GM19468 (cell line): ENCODE results near the gene SLC7A14.

ENCODE experiments used
- ATAC-seq: cut with Tn5 transposase; IDR thresholded peaks from one replicate; pipeline ENCODE4 v1.9.1; 2021; ENCODE audit warnings: mild to moderate bottlenecking, moderate library complexity, moderate number of reproducible peaks; ENCODE audit not compliant: unreplicated experiment; ENCODE audit errors: extremely low read depth

The SLC7A14 gene

GRCh38 chr3:170585937-170586310, at the start of gene SLC7A14:
Gene SLC7A14 (minus strand): TSS chr3:170586075. CDS start chr3:170526936, 59,139 bp downstream.
- no peak for ATAC-seq

- no peak for ATAC-seq
These were observed 49.5 kb upstream of the SLC7A14 start for GRCh38 chr3:170635385-170635735.

GRCh38 chr3:170634663-170635384, 48.9 kb upstream of the SLC7A14 start:
- peak; percentile 70 for ATAC-seq

- ATAC-seq = no peak
These were observed 47.7 kb upstream of the SLC7A14 start for GRCh38 chr3:170633573-170633972.

GRCh38 chr3:170632780-170633179, 46.9 kb upstream of the SLC7A14 start:
- peak; percentile 80 for ATAC-seq

GRCh38 chr3:170631755-170632488, 46.0 kb upstream of the SLC7A14 start:
- ATAC-seq = no peak

- no peak for ATAC-seq
These were observed 37.6 kb upstream of the SLC7A14 start for GRCh38 chr3:170623524-170623923.

- no peak for ATAC-seq
These were observed 36.7 kb upstream of the SLC7A14 start for GRCh38 chr3:170622369-170623159.

GRCh38 chr3:170621256-170621655, 35.4 kb upstream of the SLC7A14 start:
- ATAC-seq = no peak

GRCh38 chr3:170614214-170614966, 28.5 kb upstream of the SLC7A14 start:
- ATAC-seq = no peak

GRCh38 chr3:170611751-170612150, 25.9 kb upstream of the SLC7A14 start:
- ATAC-seq = no peak

- no peak for ATAC-seq
These were observed 24.5 kb upstream of the SLC7A14 start for GRCh38 chr3:170610321-170610884.

- no peak for ATAC-seq
These were observed 22.6 kb upstream of the SLC7A14 start for GRCh38 chr3:170608475-170608874.

- no peak for ATAC-seq
These were observed 20.8 kb upstream of the SLC7A14 start for GRCh38 chr3:170606675-170607074.

- ATAC-seq = no peak
These were observed 19.6 kb upstream of the SLC7A14 start for GRCh38 chr3:170605490-170605889.

GRCh38 chr3:170603770-170604510, 18.1 kb upstream of the SLC7A14 start:
- no peak for ATAC-seq

GRCh38 chr3:170602556-170602955, 16.7 kb upstream of the SLC7A14 start:
- no peak for ATAC-seq

- no peak for ATAC-seq
These were observed 14.2 kb upstream of the SLC7A14 start for GRCh38 chr3:170600005-170600624.

GRCh38 chr3:170599091-170599490, 13.2 kb upstream of the SLC7A14 start:
- ATAC-seq = no peak
